HFF-Myc (cell line): ENCODE results near the gene FANCM.

Experiments
- DNase-seq: peaks from one replicate; pipeline ENCODE4 v3.0.0-alpha.2; 2011; ENCODE audit warnings: low read depth; ENCODE audit errors: extremely low read depth
- H3K4me3 ChIP-seq: replicated peaks from 2 replicates; pipeline ENCODE4 v1.5.1; 2011; ENCODE audit warnings: low read depth, mild to moderate bottlenecking, control low read depth, low read length
- CTCF ChIP-seq: IDR thresholded peaks from 2 replicates; pipeline ENCODE4 v1.5.1; 2012; ENCODE audit warnings: mild to moderate bottlenecking, low read depth, low read length, control low read depth; ENCODE audit errors: missing control alignments

Gene FANCM

GRCh38 chr14:45103806-45104205 is 31.9 kb upstream of the FANCM start:
- no peak for DNase-seq
- no peak for TF ChIP-seq CTCF
- no peak overlapping the region for H3K4me3 ChIP-seq

GRCh38 chr14:45104561-45104960 is 31.2 kb upstream of the FANCM start:
- TF ChIP-seq CTCF = no peak
- no peak overlapping the region for H3K4me3 ChIP-seq
- DNase-seq = no peak

GRCh38 chr14:45112896-45113781 is 22.6 kb upstream of the FANCM start:
- no peak for TF ChIP-seq CTCF
- DNase-seq = no peak
- no peak overlapping the region for H3K4me3 ChIP-seq

- no peak for TF ChIP-seq CTCF
- DNase-seq = no peak
- no peak overlapping the region for H3K4me3 ChIP-seq
These were observed 21.4 kb upstream of the FANCM start for GRCh38 chr14:45114327-45114726.

GRCh38 chr14:45118594-45118993 is 17.1 kb upstream of the FANCM start:
- H3K4me3 ChIP-seq = no peak overlapping the region
- no peak for TF ChIP-seq CTCF
- DNase-seq = no peak

GRCh38 chr14:45120096-45120495 is 15.6 kb upstream of the FANCM start:
- no peak overlapping the region for H3K4me3 ChIP-seq
- no peak for TF ChIP-seq CTCF
- DNase-seq = no peak
